HG03095 (cell line): ENCODE results near the gene KRT37.

Source experiments
- ATAC-seq: cut with Tn5 transposase; IDR thresholded peaks from one replicate; pipeline ENCODE4 v1.9.1; 2021; ENCODE audit warnings: moderate library complexity; ENCODE audit not compliant: unreplicated experiment

The KRT37 gene

DNA sequence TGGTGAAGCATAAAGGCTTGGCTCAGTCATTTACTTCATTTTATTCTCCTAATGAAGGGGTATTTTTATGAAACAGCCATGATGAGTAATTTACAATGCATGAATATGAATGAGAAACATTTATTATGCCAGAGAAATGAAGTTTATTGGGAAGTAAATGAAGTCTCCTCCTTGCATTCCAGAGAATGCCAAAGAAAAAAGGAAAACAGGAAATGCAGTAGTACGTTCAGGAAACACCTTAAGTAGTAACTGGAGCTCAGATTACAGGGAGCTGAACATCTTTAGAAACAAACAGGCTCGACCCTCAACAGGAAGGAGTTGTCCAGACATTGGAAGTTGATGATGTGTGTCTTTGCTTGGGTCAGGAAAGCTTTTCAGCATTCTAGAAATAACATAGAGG is 46.8 kb downstream of the KRT37 start:
- no peak for ATAC-seq
